DND-41 (cell line): Measurements from ENCODE around the gene COMP.

Experiments
- EZH2 ChIP-seq: IDR thresholded peaks from 3 replicates; pipeline ENCODE4 v1.6.1; 2012; ENCODE audit warnings: borderline replicate concordance, low read depth, mild to moderate bottlenecking, moderate library complexity, low read length, inconsistent platforms; ENCODE audit not compliant: severe bottlenecking
- TF ChIP-seq, protein P1 (sequence below): IDR thresholded peaks from 2 replicates; pipeline ENCODE4 v1.5.1; 2012; ENCODE audit warnings: borderline replicate concordance, low read length, moderate library complexity, mild to moderate bottlenecking; ENCODE audit not compliant: poor library complexity, severe bottlenecking; ENCODE audit errors: extremely low read depth

DNA sequence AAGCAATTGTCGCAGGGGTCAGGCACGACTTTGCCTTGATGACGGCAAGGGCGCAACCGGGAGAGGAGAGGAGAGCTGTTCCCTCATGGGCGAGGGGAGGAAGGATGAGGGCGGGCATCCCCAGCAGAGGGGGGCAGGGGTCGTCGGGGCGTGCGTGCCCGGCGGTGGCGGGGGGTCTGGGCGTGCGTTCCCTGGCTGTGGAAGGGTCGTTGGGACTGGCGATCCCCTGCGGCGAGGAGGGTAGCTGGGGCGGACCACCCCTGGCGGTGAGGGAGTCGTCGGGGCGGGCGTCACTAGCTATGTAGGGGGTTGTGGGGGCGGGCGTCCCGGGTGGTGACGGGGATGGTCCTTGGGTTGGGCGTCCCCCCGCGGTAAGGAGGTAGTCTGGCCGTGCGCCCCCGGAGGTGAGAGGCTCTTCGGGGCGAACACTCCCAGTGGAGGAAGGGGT lies 1.7 kb downstream of the COMP start:
- TF ChIP-seq, protein P1, sequence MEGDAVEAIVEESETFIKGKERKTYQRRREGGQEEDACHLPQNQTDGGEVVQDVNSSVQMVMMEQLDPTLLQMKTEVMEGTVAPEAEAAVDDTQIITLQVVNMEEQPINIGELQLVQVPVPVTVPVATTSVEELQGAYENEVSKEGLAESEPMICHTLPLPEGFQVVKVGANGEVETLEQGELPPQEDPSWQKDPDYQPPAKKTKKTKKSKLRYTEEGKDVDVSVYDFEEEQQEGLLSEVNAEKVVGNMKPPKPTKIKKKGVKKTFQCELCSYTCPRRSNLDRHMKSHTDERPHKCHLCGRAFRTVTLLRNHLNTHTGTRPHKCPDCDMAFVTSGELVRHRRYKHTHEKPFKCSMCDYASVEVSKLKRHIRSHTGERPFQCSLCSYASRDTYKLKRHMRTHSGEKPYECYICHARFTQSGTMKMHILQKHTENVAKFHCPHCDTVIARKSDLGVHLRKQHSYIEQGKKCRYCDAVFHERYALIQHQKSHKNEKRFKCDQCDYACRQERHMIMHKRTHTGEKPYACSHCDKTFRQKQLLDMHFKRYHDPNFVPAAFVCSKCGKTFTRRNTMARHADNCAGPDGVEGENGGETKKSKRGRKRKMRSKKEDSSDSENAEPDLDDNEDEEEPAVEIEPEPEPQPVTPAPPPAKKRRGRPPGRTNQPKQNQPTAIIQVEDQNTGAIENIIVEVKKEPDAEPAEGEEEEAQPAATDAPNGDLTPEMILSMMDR, result no peak
- no peak for TF ChIP-seq EZH2
